Parathyroid adenoma (tissue), 2 donors: ENCODE data around the gene CFAP20DC.

Source experiments
- H2AFZ ChIP-seq: fragments of 300-600 bp; sonication (generic); one replicate; pipeline ENCODE4 v1.7.0; 2017; ENCODE audit warnings: antibody characterized with exemption, mild to moderate bottlenecking
- H3K27ac ChIP-seq: fragments of 300-600 bp; sonication (generic); one replicate; pipeline ENCODE4 v1.7.0; 2017
- H3K27me3 ChIP-seq: fragments of 300-600 bp; sonication (generic); one replicate; pipeline ENCODE4 v1.7.0; 2017; ENCODE audit warnings: low read length; ENCODE audit not compliant: control insufficient read depth, insufficient read depth
- H3K36me3 ChIP-seq: fragments of 300-600 bp; sonication (generic); one replicate; pipeline ENCODE4 v1.7.0; 2017; ENCODE audit warnings: low read length; ENCODE audit not compliant: control insufficient read depth, insufficient read depth
- H3K4me1 ChIP-seq: fragments of 300-600 bp; sonication (generic); one replicate; pipeline ENCODE4 v1.7.0; 2017; ENCODE audit warnings: control low read depth
- H3K4me2 ChIP-seq: fragments of 300-600 bp; sonication (generic); one replicate; pipeline ENCODE4 v1.7.0; 2017; ENCODE audit warnings: low read length
- H3K4me3 ChIP-seq: fragments of 300-600 bp; sonication (generic); one replicate; pipeline ENCODE4 v1.7.0; 2017; ENCODE audit warnings: low read depth, low read length
- H3K79me2 ChIP-seq: fragments of 300-600 bp; sonication (generic); one replicate; pipeline ENCODE4 v1.7.0; 2017; ENCODE audit warnings: control low read depth
- H3K9ac ChIP-seq: fragments of 300-600 bp; sonication (generic); one replicate; pipeline ENCODE4 v1.7.0; 2017; ENCODE audit warnings: mild to moderate bottlenecking
- H3K9me3 ChIP-seq: fragments of 300-600 bp; sonication (generic); one replicate; pipeline ENCODE4 v1.7.0; 2017; ENCODE audit warnings: low read length; ENCODE audit not compliant: control insufficient read depth
- CTCF ChIP-seq: fragments of 300-600 bp; sonication (generic); IDR thresholded peaks from one replicate; pipeline ENCODE4 v1.7.0; 2017; ENCODE audit warnings: antibody characterized with exemption, mild to moderate bottlenecking
- donor health status: primary hyperparathyroidism.

CFAP20DC gene

GRCh38 chr3:58751882-58752567, 297.8 kb downstream of the CFAP20DC start:
- Histone ChIP-seq H3K27me3 (no peaks in the 10 kb centered on the region), H3K4me3 (no peak overlapping the region), H3K9me3 (no peaks in the 10 kb centered on the region), H3K79me2 (no peaks in the 10 kb centered on the region), H2AFZ (no peak overlapping the region), H3K36me3 (no peaks in the 10 kb centered on the region), H3K4me2 (no peak overlapping the region), H3K4me1 (no peaks in the 10 kb centered on the region), H3K27ac (no peak overlapping the region), H3K9ac (no peak overlapping the region)
- no peak for TF ChIP-seq CTCF

GRCh38 chr3:58751235-58751634, 298.6 kb downstream of the CFAP20DC start:
- Histone ChIP-seq H3K27ac (no peak overlapping the region), H3K36me3 (no peaks in the 10 kb centered on the region), H3K4me2 (no peak overlapping the region), H3K27me3 (no peaks in the 10 kb centered on the region), H3K79me2 (no peaks in the 10 kb centered on the region), H3K9ac (no peak overlapping the region), H3K9me3 (no peaks in the 10 kb centered on the region), H2AFZ (no peak overlapping the region), H3K4me3 (no peak overlapping the region), H3K4me1 (no peaks in the 10 kb centered on the region)
- no peak for TF ChIP-seq CTCF

- Histone ChIP-seq H2AFZ (no peak overlapping the region), H3K79me2 (no peaks in the 10 kb centered on the region), H3K4me3 (no peak overlapping the region), H3K27me3 (no peaks in the 10 kb centered on the region), H3K4me1 (no peaks in the 10 kb centered on the region), H3K27ac (no peak overlapping the region), H3K36me3 (no peaks in the 10 kb centered on the region), H3K9ac (no peak overlapping the region), H3K9me3 (no peaks in the 10 kb centered on the region), H3K4me2 (no peak overlapping the region)
- TF ChIP-seq CTCF = no peak
Observed at GRCh38 chr3:58749948-58750347, 299.9 kb downstream of the CFAP20DC start.

- Histone ChIP-seq H3K79me2 (no peaks in the 10 kb centered on the region), H3K4me1 (no peaks in the 10 kb centered on the region), H3K27ac (no peak overlapping the region), H3K36me3 (no peaks in the 10 kb centered on the region), H3K9ac (no peak overlapping the region), H2AFZ (no peak overlapping the region), H3K9me3 (no peaks in the 10 kb centered on the region), H3K4me3 (no peak overlapping the region), H3K27me3 (no peaks in the 10 kb centered on the region), H3K4me2 (no peak overlapping the region)
- no peak for TF ChIP-seq CTCF
Observed at GRCh38 chr3:58748024-58748423, 301.8 kb downstream of the CFAP20DC start.

- no peak for TF ChIP-seq CTCF
- Histone ChIP-seq H2AFZ (no peak overlapping the region), H3K9me3 (no peaks in the 10 kb centered on the region), H3K79me2 (no peaks in the 10 kb centered on the region), H3K4me1 (no peaks in the 10 kb centered on the region), H3K4me2 (no peak overlapping the region), H3K9ac (no peak overlapping the region), H3K36me3 (no peaks in the 10 kb centered on the region), H3K27ac (no peak overlapping the region), H3K27me3 (no peaks in the 10 kb centered on the region), H3K4me3 (no peak overlapping the region)
Observed at GRCh38 chr3:58746758-58747157, 303.1 kb downstream of the CFAP20DC start.
